GM10248 (cell line): Measurements from ENCODE around the gene MRGPRX2.

ENCODE experiments used
- CTCF ChIA-PET: fragments of 300-600 bp; sonication (Branson Sonifier 250); formaldehyde crosslinking; extraction: SDS; loops from one replicate; lab custom pipeline; 2021; ENCODE audit warnings: antibody characterized with exemption; lab: Yijun Ruan, JAX
- POLR2A ChIA-PET: fragments of 350-650 bp; sonication (Branson Sonifier 250); formaldehyde crosslinking; extraction: SDS; loops from one replicate; lab custom pipeline; 2020; ENCODE audit warnings: antibody characterized with exemption; lab: Yijun Ruan, JAX
- DNase-seq: peaks from one replicate; pipeline ENCODE4 v3.0.0; 2012; ENCODE audit errors: extremely low spot score
- TF ChIP-seq, protein P1 (sequence below): IDR thresholded peaks from 2 replicates; pipeline ENCODE4 v1.5.1; 2012; ENCODE audit warnings: mild to moderate bottlenecking, low read depth; ENCODE audit errors: extremely low read depth, missing control alignments, control extremely low read depth

MRGPRX2 gene

DNA sequence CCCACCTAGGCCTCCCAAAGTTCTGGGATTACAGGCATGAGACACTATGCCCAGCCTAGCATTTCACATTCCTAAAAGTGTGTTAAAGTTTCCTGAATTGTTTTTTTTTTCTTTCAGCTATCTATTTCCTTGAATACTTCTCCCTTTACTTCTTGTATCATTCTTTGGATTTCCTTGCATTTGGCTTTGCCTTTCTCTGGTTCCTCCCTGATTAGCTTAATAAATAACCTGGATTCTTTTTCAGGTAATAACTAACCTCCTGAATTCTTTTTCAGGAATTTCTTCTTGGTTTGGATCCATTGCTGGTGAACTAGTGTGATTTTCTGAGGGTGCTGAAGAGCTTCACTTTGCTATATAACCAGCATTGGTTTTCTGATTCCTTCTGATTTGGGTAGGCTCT, 47.9 kb downstream of the MRGPRX2 start:
- no peak for DNase-seq
- CTCF ChIA-PET, result interaction anchor here (1.2 kb wide), 1 partner anchor 9 kb away, joined by 3 read pairs; no protein-coding TSS in a partner anchor
- POLR2A ChIA-PET, result no interaction called here

More for the DNA sequence above, 47.9 kb downstream of the MRGPRX2 start:
- TF ChIP-seq, protein P1, sequence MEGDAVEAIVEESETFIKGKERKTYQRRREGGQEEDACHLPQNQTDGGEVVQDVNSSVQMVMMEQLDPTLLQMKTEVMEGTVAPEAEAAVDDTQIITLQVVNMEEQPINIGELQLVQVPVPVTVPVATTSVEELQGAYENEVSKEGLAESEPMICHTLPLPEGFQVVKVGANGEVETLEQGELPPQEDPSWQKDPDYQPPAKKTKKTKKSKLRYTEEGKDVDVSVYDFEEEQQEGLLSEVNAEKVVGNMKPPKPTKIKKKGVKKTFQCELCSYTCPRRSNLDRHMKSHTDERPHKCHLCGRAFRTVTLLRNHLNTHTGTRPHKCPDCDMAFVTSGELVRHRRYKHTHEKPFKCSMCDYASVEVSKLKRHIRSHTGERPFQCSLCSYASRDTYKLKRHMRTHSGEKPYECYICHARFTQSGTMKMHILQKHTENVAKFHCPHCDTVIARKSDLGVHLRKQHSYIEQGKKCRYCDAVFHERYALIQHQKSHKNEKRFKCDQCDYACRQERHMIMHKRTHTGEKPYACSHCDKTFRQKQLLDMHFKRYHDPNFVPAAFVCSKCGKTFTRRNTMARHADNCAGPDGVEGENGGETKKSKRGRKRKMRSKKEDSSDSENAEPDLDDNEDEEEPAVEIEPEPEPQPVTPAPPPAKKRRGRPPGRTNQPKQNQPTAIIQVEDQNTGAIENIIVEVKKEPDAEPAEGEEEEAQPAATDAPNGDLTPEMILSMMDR, result no peak
